Nephron progenitor cell (in vitro differentiated cells): ENCODE data around the gene LIAS.

Experiments used
- DNase-seq: peaks from one replicate; pipeline ENCODE4 v3.0.0; 2021
- H3K27ac Mint-ChIP-seq: 2 replicates; pipeline ENCODE4 v1.8.0; 2021; ENCODE audit warnings: mild to moderate bottlenecking, moderate library complexity, mixed read lengths
- H3K27me3 Mint-ChIP-seq: 2 replicates; pipeline ENCODE4 v1.8.0; 2021; ENCODE audit warnings: mild to moderate bottlenecking, low read depth, mixed read lengths; ENCODE audit not compliant: poor library complexity
- H3K36me3 Mint-ChIP-seq: 2 replicates; pipeline ENCODE4 v1.8.0; 2021; ENCODE audit warnings: low read depth, mixed read lengths
- H3K4me1 Mint-ChIP-seq: 2 replicates; pipeline ENCODE4 v1.8.0; 2021; ENCODE audit warnings: mixed read lengths
- H3K4me3 Mint-ChIP-seq: 2 replicates; pipeline ENCODE4 v1.8.0; 2021; ENCODE audit warnings: mild to moderate bottlenecking, moderate library complexity, mixed read lengths
- H3K9me3 Mint-ChIP-seq: 2 replicates; pipeline ENCODE4 v1.8.0; 2021; ENCODE audit warnings: mild to moderate bottlenecking, moderate library complexity, mixed read lengths
- TF ChIP-seq, protein P1 (sequence below): fragments of 200-600 bp; sonication (generic); IDR thresholded peaks from 2 replicates; pipeline ENCODE4 v1.5.0; 2021; ENCODE audit warnings: antibody characterized with exemption

The LIAS gene

DNA sequence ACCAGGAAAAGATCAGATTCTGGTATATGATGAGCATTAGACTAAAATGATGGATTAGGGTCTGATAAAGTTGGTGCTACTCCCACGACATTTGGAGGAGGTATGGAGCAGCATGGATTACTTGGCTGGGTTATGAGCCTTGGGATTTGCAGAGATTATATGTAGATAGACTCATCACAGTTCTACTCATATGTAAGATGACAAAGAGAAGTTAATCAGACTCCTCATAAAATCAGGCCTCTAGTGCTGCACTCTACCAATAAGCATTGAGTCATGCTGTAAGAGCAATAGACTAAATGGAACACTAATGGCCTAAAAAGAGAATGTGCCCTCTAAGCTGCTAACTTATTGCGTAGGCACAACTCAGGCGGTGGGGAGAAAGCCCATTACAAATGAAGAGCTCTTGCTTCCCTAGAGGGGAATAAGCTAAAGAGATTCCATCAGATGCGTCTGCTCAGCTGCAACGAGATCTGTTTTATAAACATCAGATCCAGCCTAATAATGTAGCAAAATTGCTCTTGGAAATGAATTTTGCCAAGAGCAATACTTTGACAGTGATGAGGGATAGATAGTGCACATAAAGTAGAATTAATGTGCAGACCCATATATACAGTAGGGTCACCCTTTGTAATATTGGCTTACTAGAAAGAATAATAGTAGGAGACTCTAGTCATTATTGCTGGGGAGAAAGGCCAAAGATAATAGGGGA lies 17.5 kb downstream of the LIAS start:
- peaks cover 20% of the 10 kb centered on the region for H3K36me3 Mint-ChIP-seq
- H3K4me1 Mint-ChIP-seq = no peaks in the 10 kb centered on the region
- no peak for DNase-seq
- H3K27ac Mint-ChIP-seq = no peak overlapping the region
- no peaks in the 10 kb centered on the region for H3K27me3 Mint-ChIP-seq
- H3K9me3 Mint-ChIP-seq = no peaks in the 10 kb centered on the region
- TF ChIP-seq, protein P1, sequence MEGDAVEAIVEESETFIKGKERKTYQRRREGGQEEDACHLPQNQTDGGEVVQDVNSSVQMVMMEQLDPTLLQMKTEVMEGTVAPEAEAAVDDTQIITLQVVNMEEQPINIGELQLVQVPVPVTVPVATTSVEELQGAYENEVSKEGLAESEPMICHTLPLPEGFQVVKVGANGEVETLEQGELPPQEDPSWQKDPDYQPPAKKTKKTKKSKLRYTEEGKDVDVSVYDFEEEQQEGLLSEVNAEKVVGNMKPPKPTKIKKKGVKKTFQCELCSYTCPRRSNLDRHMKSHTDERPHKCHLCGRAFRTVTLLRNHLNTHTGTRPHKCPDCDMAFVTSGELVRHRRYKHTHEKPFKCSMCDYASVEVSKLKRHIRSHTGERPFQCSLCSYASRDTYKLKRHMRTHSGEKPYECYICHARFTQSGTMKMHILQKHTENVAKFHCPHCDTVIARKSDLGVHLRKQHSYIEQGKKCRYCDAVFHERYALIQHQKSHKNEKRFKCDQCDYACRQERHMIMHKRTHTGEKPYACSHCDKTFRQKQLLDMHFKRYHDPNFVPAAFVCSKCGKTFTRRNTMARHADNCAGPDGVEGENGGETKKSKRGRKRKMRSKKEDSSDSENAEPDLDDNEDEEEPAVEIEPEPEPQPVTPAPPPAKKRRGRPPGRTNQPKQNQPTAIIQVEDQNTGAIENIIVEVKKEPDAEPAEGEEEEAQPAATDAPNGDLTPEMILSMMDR = no peak
- H3K4me3 Mint-ChIP-seq = no peak overlapping the region

DNA sequence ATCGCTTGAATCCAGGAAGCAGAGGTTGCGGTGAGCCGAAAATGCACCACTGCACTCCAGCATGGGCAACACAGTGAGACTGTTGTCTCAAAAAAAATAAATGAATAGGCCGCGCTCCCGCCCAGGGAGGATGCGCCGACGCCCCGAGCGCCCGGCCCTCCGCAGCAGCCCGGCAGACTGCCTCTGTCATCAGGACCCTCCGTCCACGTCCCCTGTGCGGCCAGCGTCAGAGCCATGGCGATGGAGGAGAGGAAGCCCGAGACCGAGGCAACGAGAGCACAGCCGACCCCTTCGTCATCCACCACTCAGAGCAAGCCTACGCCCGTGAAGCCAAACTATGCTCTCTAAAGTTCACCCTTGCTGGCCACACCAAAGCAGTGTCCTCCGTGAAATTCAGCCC lies 21.4 kb downstream of the LIAS start:
- peaks cover 17% of the 10 kb centered on the region for H3K36me3 Mint-ChIP-seq
- H3K27me3 Mint-ChIP-seq = no peaks in the 10 kb centered on the region
- peaks cover 17% of the 10 kb centered on the region for H3K9me3 Mint-ChIP-seq
- H3K4me3 Mint-ChIP-seq = no peak overlapping the region
- TF ChIP-seq, protein P1 = no peak
- H3K27ac Mint-ChIP-seq = no peak overlapping the region
- no peaks in the 10 kb centered on the region for H3K4me1 Mint-ChIP-seq
- DNase-seq = no peak

DNA sequence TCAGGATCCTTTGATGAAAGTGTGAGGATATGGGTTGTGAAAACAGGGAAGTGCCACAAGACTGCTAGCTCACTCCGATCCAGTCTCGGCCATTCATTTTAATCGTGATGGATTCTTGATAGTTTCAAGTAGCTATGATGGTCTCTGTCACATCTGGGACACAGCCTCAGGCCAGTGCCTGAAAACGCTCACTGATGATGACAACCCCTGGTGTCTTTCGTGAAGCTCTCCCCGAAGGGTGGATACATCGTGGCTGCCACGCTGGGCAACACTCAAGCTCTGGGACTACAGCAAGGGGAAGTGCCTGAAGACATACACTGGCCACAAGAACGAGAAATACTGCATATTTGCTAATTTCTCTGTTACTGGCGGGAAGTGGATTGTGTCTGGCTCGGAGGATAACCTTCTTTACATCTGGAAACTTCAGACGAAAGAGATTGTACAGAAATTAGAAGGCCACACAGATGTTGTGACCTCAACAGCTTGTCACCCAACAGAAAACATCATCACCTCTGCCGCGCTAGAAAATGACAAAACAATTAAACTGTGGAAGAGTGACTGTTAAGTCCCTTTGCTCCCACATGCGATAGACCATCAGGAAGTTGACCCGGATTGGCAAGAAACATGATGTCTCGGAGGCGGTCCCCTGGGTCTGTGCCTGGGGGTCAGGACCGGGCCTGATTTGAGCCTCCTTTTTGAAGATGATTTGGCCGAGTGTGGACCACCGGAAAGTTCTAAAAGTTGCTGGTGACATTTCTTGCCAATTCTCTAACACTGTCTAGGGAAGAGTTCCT lies 22.2 kb downstream of the LIAS start:
- H3K9me3 Mint-ChIP-seq = peaks cover 17% of the 10 kb centered on the region
- H3K4me1 Mint-ChIP-seq = no peaks in the 10 kb centered on the region
- no peak overlapping the region for H3K4me3 Mint-ChIP-seq
- no peaks in the 10 kb centered on the region for H3K27me3 Mint-ChIP-seq
- peaks cover 14% of the 10 kb centered on the region for H3K36me3 Mint-ChIP-seq
- TF ChIP-seq, protein P1 = no peak
- H3K27ac Mint-ChIP-seq = no peak overlapping the region
- no peak for DNase-seq

DNA sequence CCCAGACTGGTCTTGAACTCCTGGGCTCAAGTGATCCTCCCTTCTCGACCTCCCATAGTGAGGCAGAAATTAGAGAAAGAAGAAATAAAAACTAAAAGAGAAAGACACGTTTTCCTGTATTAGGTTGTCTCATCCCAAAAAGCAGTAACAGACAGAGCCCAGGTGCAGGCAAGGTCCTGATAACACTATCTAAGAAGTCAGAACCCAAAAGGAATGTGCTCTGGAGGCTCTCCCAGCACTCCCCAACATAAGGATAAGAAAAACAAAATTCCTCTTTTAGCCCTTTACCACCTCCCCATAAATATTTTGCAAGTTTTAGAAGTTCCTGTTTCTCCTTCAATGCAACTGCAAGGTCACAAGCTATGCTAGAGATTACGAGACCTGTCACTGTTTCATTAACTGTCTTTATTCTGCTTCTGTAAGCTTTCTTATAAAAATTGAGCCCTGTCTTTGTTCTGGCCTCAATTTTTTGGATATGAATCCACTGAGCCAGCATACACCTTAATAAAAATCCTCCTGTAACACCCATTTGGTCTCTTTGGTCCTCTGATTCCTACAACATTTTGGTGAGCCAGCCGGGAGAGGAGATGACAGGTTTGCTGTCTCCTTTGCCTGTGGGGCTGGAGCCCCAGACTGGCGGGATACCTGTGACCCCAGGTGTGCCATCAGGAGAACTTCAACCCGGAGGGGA lies 25.9 kb downstream of the LIAS start:
- Mint-ChIP-seq H3K9me3 (peaks cover 17% of the 10 kb centered on the region), H3K27ac (no peak overlapping the region), H3K27me3 (no peaks in the 10 kb centered on the region), H3K4me1 (no peaks in the 10 kb centered on the region), H3K4me3 (no peak overlapping the region), H3K36me3 (peaks cover 3% of the 10 kb centered on the region)
- no peak for DNase-seq
- TF ChIP-seq, protein P1 = no peak

DNA sequence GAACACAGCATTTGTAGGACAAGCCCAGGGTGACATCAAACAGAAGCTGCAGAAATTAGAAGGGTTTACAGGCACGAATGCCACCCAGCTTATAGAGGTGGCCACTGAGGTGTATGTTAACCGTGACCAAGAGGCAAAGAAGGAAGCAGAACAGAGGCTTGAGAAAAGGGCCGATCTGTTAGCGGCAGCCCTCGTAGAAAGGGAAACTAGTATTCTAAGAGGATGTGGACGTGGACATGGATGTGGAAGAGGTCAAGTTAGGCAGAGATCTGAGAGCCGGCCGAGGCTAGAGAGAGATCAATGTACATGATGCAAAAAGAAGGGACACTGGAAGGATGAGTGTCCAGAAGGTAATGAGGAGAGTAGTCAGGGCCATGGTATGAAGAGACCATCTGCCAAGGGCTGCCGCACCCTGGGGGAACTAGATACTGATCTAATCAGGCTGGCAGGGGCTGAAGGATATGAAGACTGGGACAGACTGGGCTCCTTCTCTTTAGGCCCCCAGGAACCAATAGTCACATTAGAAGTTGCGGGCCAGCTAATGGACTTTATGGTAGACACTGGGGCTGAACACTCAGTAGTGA lies 27.5 kb downstream of the LIAS start:
- no peaks in the 10 kb centered on the region for H3K4me1 Mint-ChIP-seq
- TF ChIP-seq, protein P1 = no peak
- no peak overlapping the region for H3K4me3 Mint-ChIP-seq
- no peaks in the 10 kb centered on the region for H3K27me3 Mint-ChIP-seq
- peaks cover 3% of the 10 kb centered on the region for H3K36me3 Mint-ChIP-seq
- no peak overlapping the region for H3K27ac Mint-ChIP-seq
- peaks cover 17% of the 10 kb centered on the region for H3K9me3 Mint-ChIP-seq
- DNase-seq = no peak
